Measurements from ENCODE around the gene PRTN3.

DNA sequence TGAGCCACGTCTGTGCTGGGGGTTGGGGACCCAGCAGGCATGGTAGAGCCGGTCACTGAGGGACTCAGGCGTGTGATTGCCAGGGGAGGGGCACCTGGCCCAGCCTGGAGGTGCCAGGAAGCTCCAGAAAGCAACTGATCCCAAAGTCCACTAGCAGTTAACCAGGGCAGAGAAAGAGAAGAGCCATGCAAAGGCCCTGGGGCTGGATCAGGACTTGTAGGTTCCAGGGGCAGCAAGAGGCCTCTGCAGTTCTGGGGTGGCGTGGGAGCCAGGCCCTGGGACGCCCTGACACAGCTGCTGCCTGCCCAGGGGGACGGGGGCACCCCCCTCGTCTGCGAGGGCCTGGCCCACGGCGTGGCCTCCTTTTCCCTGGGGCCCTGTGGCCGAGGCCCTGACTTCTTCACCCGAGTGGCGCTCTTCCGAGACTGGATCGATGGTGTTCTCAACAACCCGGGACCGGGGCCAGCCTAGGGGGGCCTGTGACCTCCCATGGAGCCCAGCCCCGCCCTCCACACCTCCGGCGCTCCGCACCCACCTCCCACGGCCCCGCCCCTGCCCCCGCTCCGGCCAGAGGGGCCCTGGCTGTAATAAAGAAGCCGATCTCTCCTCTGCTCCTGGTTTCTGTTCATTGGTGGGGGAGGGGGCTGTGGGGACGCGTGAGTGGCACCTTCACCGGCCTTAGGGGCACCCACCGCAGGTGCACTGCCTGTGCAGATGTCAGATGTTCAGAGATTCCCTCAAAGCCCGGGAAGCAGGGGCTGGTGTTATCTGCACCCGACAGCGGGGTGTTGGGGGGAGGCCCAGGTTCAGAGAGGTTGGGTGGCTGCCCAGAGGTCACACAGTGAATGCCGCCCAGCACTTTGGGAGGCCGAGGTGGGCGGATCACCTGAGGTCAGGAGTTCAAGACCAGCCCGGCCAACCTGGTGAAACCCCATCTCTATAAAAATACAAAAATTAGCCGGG lies 9.1 kb upstream of the PRTN3 start:
- TF ChIP-seq GATA1 (IDR thresholded peaks at IDR 0.05; ENCODE audit: low read depth, low read length) (no peak), POLR2A (IDR thresholded peaks at IDR 0.05; ENCODE audit: low read length) (no peak)

Data from erythroblast (primary cell).